ENCODE results near the gene SMC5. TPM values are rescaled to one million over a fixed set of nuclear protein-coding genes. Genes with fewer than 3 reads are reported as not detected.
"Not testable (repeated sequence)": the region's sequence is repeated elsewhere in the genome, so short reads cannot be mapped to it uniquely, and the experiment has no call there.

SMC5 gene
- total RNA-seq, 4 donors from 2014 or later: 23.4 to 74.4 (median 39.7) TPM

- Histone ChIP-seq H3K36me3 (peaks cover 3 to 42% of the 10 kb centered on the region in 2 donors), H3K27ac (peak overlapping the region in 3 of 4 donors; percentile 56 to 66 (median 65)), H3K27me3 (no peaks in the 10 kb centered on the region), H3K4me1 (peaks cover 4 to 39% (median 5%) of the 10 kb centered on the region in 3 donors), H3K9me3 (no peaks in the 10 kb centered on the region), H3K4me3 (no peak overlapping the region)
- TF ChIP-seq, protein P1, sequence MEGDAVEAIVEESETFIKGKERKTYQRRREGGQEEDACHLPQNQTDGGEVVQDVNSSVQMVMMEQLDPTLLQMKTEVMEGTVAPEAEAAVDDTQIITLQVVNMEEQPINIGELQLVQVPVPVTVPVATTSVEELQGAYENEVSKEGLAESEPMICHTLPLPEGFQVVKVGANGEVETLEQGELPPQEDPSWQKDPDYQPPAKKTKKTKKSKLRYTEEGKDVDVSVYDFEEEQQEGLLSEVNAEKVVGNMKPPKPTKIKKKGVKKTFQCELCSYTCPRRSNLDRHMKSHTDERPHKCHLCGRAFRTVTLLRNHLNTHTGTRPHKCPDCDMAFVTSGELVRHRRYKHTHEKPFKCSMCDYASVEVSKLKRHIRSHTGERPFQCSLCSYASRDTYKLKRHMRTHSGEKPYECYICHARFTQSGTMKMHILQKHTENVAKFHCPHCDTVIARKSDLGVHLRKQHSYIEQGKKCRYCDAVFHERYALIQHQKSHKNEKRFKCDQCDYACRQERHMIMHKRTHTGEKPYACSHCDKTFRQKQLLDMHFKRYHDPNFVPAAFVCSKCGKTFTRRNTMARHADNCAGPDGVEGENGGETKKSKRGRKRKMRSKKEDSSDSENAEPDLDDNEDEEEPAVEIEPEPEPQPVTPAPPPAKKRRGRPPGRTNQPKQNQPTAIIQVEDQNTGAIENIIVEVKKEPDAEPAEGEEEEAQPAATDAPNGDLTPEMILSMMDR (IDR thresholded peaks at IDR 0.05): no peak
- TF ChIP-seq POLR2A (IDR thresholded peaks at IDR 0.05) (no peak), EP300 (IDR thresholded peaks at IDR 0.05) (no peak)
- 21 to 31% methylated on average over 2 of the region's 2 CpGs for WGBS, 2 donors (ENCODE audit: low coverage in 1 of 2)
- no peak for ATAC-seq
These were observed 30.7 kb upstream of the SMC5 start for GRCh38 chr9:70228118-70228517.

GRCh38 chr9:70228611-70229010 lies 30.2 kb upstream of the SMC5 start:
- no peak for ATAC-seq
- 62 to 87% methylated on average over 2 of the region's 2 CpGs for WGBS, 2 donors (ENCODE audit: low coverage in 1 of 2)
- Histone ChIP-seq H3K36me3 (peaks cover 3 to 37% of the 10 kb centered on the region in 2 donors), H3K27ac (peak overlapping the region in 3 of 4 donors; percentile 56 to 66 (median 65)), H3K4me3 (no peak overlapping the region), H3K27me3 (no peaks in the 10 kb centered on the region), H3K9me3 (no peaks in the 10 kb centered on the region), H3K4me1 (peaks cover 4 to 39% (median 5%) of the 10 kb centered on the region in 3 donors)
- TF ChIP-seq EP300 (IDR thresholded peaks at IDR 0.05) (no peak), POLR2A (IDR thresholded peaks at IDR 0.05) (no peak), POLR2AphosphoS5 (IDR thresholded peaks at IDR 0.05) (no peak)
- TF ChIP-seq, protein P1 (IDR thresholded peaks at IDR 0.05): no peak

GRCh38 chr9:70229026-70229425 lies 29.8 kb upstream of the SMC5 start:
- H3K4me3 ChIP-seq: no peak overlapping the region
- H3K27ac ChIP-seq: peak overlapping the region in 3 of 4 donors; percentile 56 to 66 (median 65)
- no peaks in the 10 kb centered on the region for H3K9me3 ChIP-seq
- peak; percentile 46 for ATAC-seq
- TF ChIP-seq, protein P1 (IDR thresholded peaks at IDR 0.05): no peak
- peak; percentile 18 for TF ChIP-seq POLR2AphosphoS5 (IDR thresholded peaks at IDR 0.05)
- no peak for TF ChIP-seq POLR2A (IDR thresholded peaks at IDR 0.05)
- peaks cover 4 to 39% (median 5%) of the 10 kb centered on the region in 3 donors for H3K4me1 ChIP-seq
- no peaks in the 10 kb centered on the region for H3K27me3 ChIP-seq
- peaks cover 3 to 33% of the 10 kb centered on the region in 2 donors for H3K36me3 ChIP-seq
- 20 to 52% methylated on average over 3 to 4 of the region's 4 CpGs for WGBS, 2 donors (ENCODE audit: low coverage in 1 of 2)

DNA sequence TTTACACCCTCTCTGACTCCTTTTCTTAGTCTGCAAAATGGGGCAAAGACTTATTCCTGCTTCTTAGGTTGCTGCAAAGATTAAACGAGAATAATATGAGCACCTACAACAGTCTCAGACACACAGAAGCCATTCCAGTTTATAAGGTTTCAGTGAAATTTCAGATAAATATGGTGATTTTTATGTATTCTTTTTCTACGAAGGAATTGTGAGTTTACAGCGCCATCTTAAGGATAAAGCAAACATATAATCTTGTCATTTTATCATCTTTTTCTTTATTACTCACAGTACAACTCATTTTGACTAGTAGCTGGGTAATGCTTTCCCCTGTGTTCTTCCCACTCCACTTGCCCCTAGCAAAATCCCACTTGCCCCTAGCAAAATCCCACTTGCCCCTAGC lies 29.2 kb upstream of the SMC5 start:
- Histone ChIP-seq H3K36me3 (peaks cover 3 to 28% of the 10 kb centered on the region in 2 donors), H3K27me3 (no peaks in the 10 kb centered on the region), H3K27ac (peak overlapping the region in 2 of 4 donors; percentile 65 to 66), H3K4me3 (no peak overlapping the region), H3K4me1 (peaks cover 4 to 39% (median 5%) of the 10 kb centered on the region in 3 donors), H3K9me3 (no peaks in the 10 kb centered on the region)
- no peak for ATAC-seq
- 26 to 27% methylated on average over 3 of the region's 3 CpGs for WGBS, 2 donors (ENCODE audit: low coverage in 1 of 2)
- TF ChIP-seq, protein P1 (IDR thresholded peaks at IDR 0.05): peak in 3 of 4 experiments; percentile 9 to 31 (median 31)
- TF ChIP-seq POLR2A (IDR thresholded peaks at IDR 0.05) (no peak), POLR2AphosphoS5 (IDR thresholded peaks at IDR 0.05) (no peak), EP300 (IDR thresholded peaks at IDR 0.05) (no peak)

DNA sequence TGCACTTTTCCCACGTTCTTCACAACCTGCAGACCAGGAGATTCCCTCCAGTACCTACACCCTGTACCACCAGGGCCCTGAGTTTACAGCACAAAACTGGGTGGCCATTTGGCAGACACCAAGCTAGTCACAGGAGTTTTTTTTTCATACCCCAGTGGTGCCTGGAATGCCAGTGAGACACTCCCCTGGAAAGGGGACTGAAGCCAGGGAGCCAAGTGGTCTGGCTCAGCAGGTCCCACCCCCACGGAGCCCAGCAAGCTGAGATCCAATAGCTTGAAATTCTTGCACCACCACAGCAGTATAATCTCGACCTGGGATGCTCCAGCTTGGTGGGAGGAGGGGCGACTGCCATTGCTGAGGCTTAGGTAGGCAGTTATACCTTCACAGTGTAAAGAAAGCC lies 26.3 kb upstream of the SMC5 start:
- ATAC-seq: no peak
- no peaks in the 10 kb centered on the region for H3K9me3 ChIP-seq
- H3K4me1 ChIP-seq: peaks cover 4 to 34% (median 5%) of the 10 kb centered on the region in 3 donors
- H3K27me3 ChIP-seq: no peaks in the 10 kb centered on the region
- no peak overlapping the region for H3K4me3 ChIP-seq
- 63% methylated on average over 1 of the region's 4 CpGs; no CpG with 5 or more reads in 1 of the 2 donors for WGBS, 2 donors (ENCODE audit: low coverage in 1 of 2)
- no peak overlapping the region for H3K27ac ChIP-seq
- no peaks in the 10 kb centered on the region for H3K36me3 ChIP-seq
- TF ChIP-seq, protein P1 (IDR thresholded peaks at IDR 0.05): no peak

GRCh38 chr9:70234208-70234607 lies 24.6 kb upstream of the SMC5 start:
- H3K27me3 ChIP-seq: not testable (repeated sequence)

GRCh38 chr9:70245952-70246351 lies 12.8 kb upstream of the SMC5 start:
- ATAC-seq, H3K36me3 ChIP-seq, H3K27me3 ChIP-seq, H3K4me3 ChIP-seq, H3K9me3 ChIP-seq, H3K27ac ChIP-seq, H3K4me1 ChIP-seq: not testable (repeated sequence)
- 100% methylated on average over 1 of the region's 1 CpG; no CpG with 5 or more reads in 1 of the 2 donors for WGBS, 2 donors (ENCODE audit: low coverage in 1 of 2)

More at GRCh38 chr9:70234208-70234607, 24.6 kb upstream of the SMC5 start:
- not testable (repeated sequence) for ATAC-seq, H3K4me3 ChIP-seq, H3K36me3 ChIP-seq, H3K9me3 ChIP-seq, H3K27ac ChIP-seq
- H3K4me1 ChIP-seq: peaks cover 0 to 16% (median under 1%) of the 10 kb centered on the region in 3 donors
- 40% methylated on average over 3 of the region's 9 CpGs; no CpG with 5 or more reads in 1 of the 2 donors for WGBS, 2 donors (ENCODE audit: low coverage in 1 of 2)
